ENCODE measurements around the gene TNNI2. TPM values are rescaled to one million over a fixed set of nuclear protein-coding genes. Genes with fewer than 3 reads are reported as not detected.
"Not testable (repeated sequence)": the region's sequence is repeated elsewhere in the genome, so short reads cannot be mapped to it uniquely, and the experiment has no call there.

The TNNI2 gene
- polyA plus RNA-seq, 1 donor: 5.2 TPM

DNA sequence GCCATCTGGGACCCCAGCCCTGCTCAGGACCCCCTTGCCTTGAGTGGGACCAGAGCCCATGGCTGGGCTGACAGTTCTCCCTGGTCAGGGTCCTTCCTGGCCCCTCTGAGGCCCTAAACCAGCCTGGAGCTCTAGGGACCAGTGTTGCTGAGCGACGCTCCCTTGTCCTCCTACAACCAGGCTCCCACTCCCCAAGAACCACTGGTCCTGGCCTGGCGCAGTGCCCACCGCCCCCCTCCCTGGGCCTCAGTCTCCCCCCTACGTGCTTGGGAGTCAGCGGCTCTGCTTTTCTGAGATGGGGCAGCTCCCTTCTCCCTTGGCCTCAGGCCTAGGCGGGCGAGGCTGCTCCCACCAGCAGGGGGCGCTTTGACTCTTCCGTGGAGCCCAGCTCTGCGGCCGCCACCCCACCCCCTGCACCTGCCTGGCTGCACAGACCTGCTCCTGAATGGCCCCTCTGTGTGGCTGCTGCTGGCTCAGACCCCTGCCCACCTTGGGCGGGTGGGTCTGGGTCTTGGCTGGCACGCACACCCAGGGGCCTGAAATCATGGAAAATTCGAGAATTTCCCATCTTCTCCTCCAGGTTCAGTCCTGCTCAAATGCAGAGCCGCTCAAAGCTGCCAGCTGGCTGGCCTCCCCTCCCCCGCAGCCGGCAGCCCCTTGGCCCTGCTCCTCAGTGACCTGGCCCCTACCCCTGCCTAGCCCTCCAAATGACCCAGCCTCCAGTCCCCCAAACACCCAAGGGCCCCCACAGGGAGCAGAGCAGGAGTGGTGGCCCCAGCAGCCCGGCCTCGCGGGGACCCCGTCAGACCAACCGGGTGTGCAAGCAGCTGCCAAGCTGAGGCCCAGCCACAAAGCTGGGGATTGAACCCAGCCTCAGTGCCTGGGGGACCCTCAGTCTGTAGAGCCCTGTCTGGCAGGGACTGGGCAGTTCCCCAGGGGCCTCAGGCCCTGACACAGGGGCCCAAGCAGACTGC, 43.8 kb downstream of the TNNI2 start:
- Histone ChIP-seq H3K4me3 (ENCODE audit: low read length) (no peak overlapping the region), H3K27ac (ENCODE audit: low read length) (peak overlapping the region; percentile 45), H3K4me1 (ENCODE audit: control insufficient read depth, insufficient read depth, low read length) (peaks cover 13% of the 10 kb centered on the region), H3K36me3 (ENCODE audit: control insufficient read depth, insufficient read depth, low read length) (no peaks in the 10 kb centered on the region), H3K9me3 (ENCODE audit: control insufficient read depth, low read depth, low read length) (no peaks in the 10 kb centered on the region), H3K27me3 (ENCODE audit: control insufficient read depth, insufficient read depth, low read length) (no peaks in the 10 kb centered on the region)
- WGBS (ENCODE audit: insufficient coverage, low lambda C conversion rate): no CpG with 5 or more reads among the region's 23 CpGs
- peak; percentile 71 to 77 for DNase-seq

DNA sequence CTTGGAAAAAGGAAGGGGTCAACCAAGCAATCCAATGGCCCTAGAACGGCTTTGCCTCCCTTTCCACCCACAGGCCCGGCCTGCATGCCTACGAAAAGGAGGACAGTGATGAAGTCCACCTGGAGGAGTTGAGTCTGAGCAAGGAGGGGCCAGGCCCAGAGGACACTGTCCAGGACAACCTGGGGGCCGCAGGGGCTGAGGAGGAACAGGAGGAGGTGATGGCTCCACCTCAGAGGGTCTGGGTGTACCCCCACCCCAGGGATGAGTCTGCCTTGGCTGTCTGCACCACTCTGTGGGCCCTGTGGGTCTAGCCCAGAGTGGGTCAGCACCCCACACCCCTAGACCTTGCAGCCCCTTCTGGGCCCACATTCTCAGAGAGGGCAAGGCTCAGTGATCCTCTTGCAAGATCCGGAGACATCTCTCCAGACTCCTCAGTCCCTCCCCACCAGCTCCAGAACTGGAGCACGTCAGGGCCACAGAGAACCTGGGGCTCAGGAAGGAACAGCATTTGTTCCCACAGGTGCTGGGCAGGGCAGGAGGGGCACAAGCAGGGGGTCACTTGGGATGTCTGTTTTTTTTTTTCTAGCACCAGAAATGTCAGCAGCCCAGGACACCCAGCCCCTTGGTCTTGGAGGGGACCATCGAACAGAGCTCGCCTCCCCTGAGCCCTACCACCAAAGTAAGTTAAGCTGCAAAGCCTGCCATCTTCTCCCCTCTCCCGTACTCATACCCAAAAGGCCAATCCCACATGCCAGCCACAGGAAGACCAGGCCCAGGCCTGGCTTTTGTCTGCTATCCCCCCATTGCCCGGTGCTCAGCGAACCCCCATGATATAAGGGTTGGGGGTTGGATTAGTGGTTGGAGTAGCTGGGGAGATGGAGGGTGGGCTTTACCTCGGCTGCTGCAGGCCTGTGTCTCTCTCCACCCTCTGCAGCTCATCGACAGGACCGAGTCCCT, 44.8 kb downstream of the TNNI2 start:
- no peak for DNase-seq
- Histone ChIP-seq H3K4me3 (ENCODE audit: low read length) (no peak overlapping the region), H3K4me1 (ENCODE audit: control insufficient read depth, insufficient read depth, low read length) (peaks cover 11% of the 10 kb centered on the region), H3K27me3 (ENCODE audit: control insufficient read depth, insufficient read depth, low read length) (no peaks in the 10 kb centered on the region), H3K27ac (ENCODE audit: low read length) (no peak overlapping the region), H3K36me3 (ENCODE audit: control insufficient read depth, insufficient read depth, low read length) (no peaks in the 10 kb centered on the region), H3K9me3 (ENCODE audit: control insufficient read depth, low read depth, low read length) (no peaks in the 10 kb centered on the region)
- WGBS (ENCODE audit: insufficient coverage, low lambda C conversion rate): no CpG with 5 or more reads among the region's 14 CpGs

GRCh38 chr11:1884303-1884700, 45.5 kb downstream of the TNNI2 start:
- no peak for DNase-seq
- H3K9me3 ChIP-seq (ENCODE audit: control insufficient read depth, low read depth, low read length): no peaks in the 10 kb centered on the region
- no peak overlapping the region for H3K4me3 ChIP-seq (ENCODE audit: low read length)
- 100% methylated on average over 1 of the region's 5 CpGs for WGBS (ENCODE audit: insufficient coverage, low lambda C conversion rate)
- no peaks in the 10 kb centered on the region for H3K27me3 ChIP-seq (ENCODE audit: control insufficient read depth, insufficient read depth, low read length)
- peaks cover 11% of the 10 kb centered on the region for H3K4me1 ChIP-seq (ENCODE audit: control insufficient read depth, insufficient read depth, low read length)
- no peak overlapping the region for H3K27ac ChIP-seq (ENCODE audit: low read length)
- no peaks in the 10 kb centered on the region for H3K36me3 ChIP-seq (ENCODE audit: control insufficient read depth, insufficient read depth, low read length)

GRCh38 chr11:1886551-1886950, 47.8 kb downstream of the TNNI2 start:
- H3K27me3 ChIP-seq (ENCODE audit: control insufficient read depth, insufficient read depth, low read length); DNase-seq; H3K4me3 ChIP-seq (ENCODE audit: low read length); H3K9me3 ChIP-seq (ENCODE audit: control insufficient read depth, low read depth, low read length); H3K36me3 ChIP-seq (ENCODE audit: control insufficient read depth, insufficient read depth, low read length); H3K27ac ChIP-seq (ENCODE audit: low read length): not testable (repeated sequence)
- no CpG with 5 or more reads among the region's 13 CpGs for WGBS (ENCODE audit: insufficient coverage, low lambda C conversion rate)
- peaks cover 11% of the 10 kb centered on the region for H3K4me1 ChIP-seq (ENCODE audit: control insufficient read depth, insufficient read depth, low read length)

GRCh38 chr11:1887451-1888346, 48.9 kb downstream of the TNNI2 start:
- no peak for DNase-seq
- WGBS (ENCODE audit: insufficient coverage, low lambda C conversion rate): no CpG with 5 or more reads among the region's 11 CpGs
- Histone ChIP-seq H3K4me3 (ENCODE audit: low read length) (no peak overlapping the region), H3K9me3 (ENCODE audit: control insufficient read depth, low read depth, low read length) (no peaks in the 10 kb centered on the region), H3K27me3 (ENCODE audit: control insufficient read depth, insufficient read depth, low read length) (no peaks in the 10 kb centered on the region), H3K36me3 (ENCODE audit: control insufficient read depth, insufficient read depth, low read length) (no peaks in the 10 kb centered on the region), H3K27ac (ENCODE audit: low read length) (no peak overlapping the region), H3K4me1 (ENCODE audit: control insufficient read depth, insufficient read depth, low read length) (peaks cover 2% of the 10 kb centered on the region)

DNA sequence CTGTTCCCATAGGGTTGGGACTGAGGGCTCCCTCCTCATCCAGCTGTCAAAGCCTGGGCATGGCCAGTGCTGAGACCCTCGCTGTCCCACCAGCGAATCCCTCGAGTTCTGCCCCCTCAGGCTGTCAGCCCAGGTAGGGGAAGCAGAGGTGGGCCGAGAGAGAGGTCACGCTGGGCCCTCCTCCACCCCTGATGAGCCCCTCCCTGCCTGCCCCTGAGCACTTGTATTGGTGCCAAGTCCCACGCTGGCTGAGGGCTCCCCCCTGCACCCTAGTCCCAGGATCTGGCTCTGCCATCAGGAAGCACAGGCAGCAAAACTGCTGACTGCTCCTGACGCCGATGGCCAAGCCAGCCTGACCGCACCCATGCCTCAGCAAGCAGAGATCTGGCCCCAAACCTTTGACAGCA, 49.6 kb downstream of the TNNI2 start:
- H3K4me3 ChIP-seq (ENCODE audit: low read length): no peak overlapping the region
- H3K9me3 ChIP-seq (ENCODE audit: control insufficient read depth, low read depth, low read length): no peaks in the 10 kb centered on the region
- no peaks in the 10 kb centered on the region for H3K27me3 ChIP-seq (ENCODE audit: control insufficient read depth, insufficient read depth, low read length)
- DNase-seq: no peak
- H3K36me3 ChIP-seq (ENCODE audit: control insufficient read depth, insufficient read depth, low read length): no peaks in the 10 kb centered on the region
- no peaks in the 10 kb centered on the region for H3K4me1 ChIP-seq (ENCODE audit: control insufficient read depth, insufficient read depth, low read length)
- no peak overlapping the region for H3K27ac ChIP-seq (ENCODE audit: low read length)
- no CpG with 5 or more reads among the region's 9 CpGs for WGBS (ENCODE audit: insufficient coverage, low lambda C conversion rate)

- Histone ChIP-seq H3K27ac (ENCODE audit: low read length) (no peak overlapping the region), H3K36me3 (ENCODE audit: control insufficient read depth, insufficient read depth, low read length) (no peaks in the 10 kb centered on the region), H3K9me3 (ENCODE audit: control insufficient read depth, low read depth, low read length) (no peaks in the 10 kb centered on the region), H3K27me3 (ENCODE audit: control insufficient read depth, insufficient read depth, low read length) (no peaks in the 10 kb centered on the region), H3K4me1 (ENCODE audit: control insufficient read depth, insufficient read depth, low read length) (no peaks in the 10 kb centered on the region), H3K4me3 (ENCODE audit: low read length) (no peak overlapping the region)
- WGBS (ENCODE audit: insufficient coverage, low lambda C conversion rate): no CpG with 5 or more reads among the region's 6 CpGs
- no peak for DNase-seq
Observed at GRCh38 chr11:1888811-1889210, 50.0 kb downstream of the TNNI2 start.

GRCh38 chr11:1889224-1889930, 50.6 kb downstream of the TNNI2 start:
- Histone ChIP-seq H3K27ac (ENCODE audit: low read length) (no peak overlapping the region), H3K36me3 (ENCODE audit: control insufficient read depth, insufficient read depth, low read length) (no peaks in the 10 kb centered on the region), H3K27me3 (ENCODE audit: control insufficient read depth, insufficient read depth, low read length) (no peaks in the 10 kb centered on the region), H3K4me3 (ENCODE audit: low read length) (no peak overlapping the region), H3K9me3 (ENCODE audit: control insufficient read depth, low read depth, low read length) (no peaks in the 10 kb centered on the region), H3K4me1 (ENCODE audit: control insufficient read depth, insufficient read depth, low read length) (no peaks in the 10 kb centered on the region)
- WGBS (ENCODE audit: insufficient coverage, low lambda C conversion rate): no CpG with 5 or more reads among the region's 34 CpGs
- no peak for DNase-seq

DNA sequence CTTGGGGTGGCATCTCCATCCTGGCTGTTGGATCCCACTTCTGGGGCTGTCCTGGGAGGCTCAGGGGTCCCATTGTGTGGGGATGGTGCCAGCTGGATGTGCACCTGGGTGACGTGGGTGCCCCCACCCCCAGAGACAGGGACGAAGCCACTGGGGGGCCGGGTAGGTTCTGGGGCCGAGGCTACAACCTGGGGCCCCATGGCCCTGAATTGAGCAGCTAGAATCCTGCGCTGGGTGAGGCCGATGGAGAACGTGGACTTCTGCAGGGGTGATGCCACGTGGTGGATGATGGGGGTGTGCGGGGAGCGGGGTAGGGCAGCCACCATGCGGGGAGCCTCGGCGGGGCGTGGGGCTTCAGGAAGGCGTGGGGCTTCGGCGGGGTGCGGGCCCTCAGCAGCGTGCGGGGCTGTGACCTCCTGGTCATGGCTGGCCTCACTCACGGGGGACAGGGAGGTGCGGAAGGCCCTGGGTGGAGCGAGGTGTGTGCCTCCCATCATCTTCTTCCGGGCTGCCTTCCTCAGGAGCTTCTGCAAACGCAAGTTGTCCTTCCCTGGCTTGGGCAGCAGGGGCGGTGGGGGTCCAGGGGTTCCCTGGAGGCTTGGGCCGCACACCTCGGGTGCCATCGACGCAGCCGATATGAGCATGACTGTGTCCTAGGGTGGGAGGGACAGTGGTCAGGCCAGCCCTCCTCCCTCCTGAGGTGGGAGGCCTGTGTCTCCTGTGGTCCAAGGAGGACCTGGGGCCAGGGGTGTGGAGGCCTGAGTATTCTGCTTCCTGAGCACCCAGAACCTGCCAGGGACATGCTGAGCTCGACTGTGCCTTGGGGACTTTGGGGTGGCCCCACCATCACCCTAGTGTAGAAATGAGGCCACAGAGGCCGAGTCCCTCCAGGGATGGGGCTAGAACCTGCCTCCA, 51.4 kb downstream of the TNNI2 start:
- Histone ChIP-seq H3K36me3 (ENCODE audit: control insufficient read depth, insufficient read depth, low read length) (no peaks in the 10 kb centered on the region), H3K27me3 (ENCODE audit: control insufficient read depth, insufficient read depth, low read length) (no peaks in the 10 kb centered on the region), H3K9me3 (ENCODE audit: control insufficient read depth, low read depth, low read length) (no peaks in the 10 kb centered on the region), H3K4me1 (ENCODE audit: control insufficient read depth, insufficient read depth, low read length) (no peaks in the 10 kb centered on the region), H3K27ac (ENCODE audit: low read length) (no peak overlapping the region), H3K4me3 (ENCODE audit: low read length) (no peak overlapping the region)
- DNase-seq: no peak
- WGBS (ENCODE audit: insufficient coverage, low lambda C conversion rate): no CpG with 5 or more reads among the region's 33 CpGs

Measured in large intestine (tissue), 3 donors.